Hypothalamus (tissue), 51 donors: ENCODE measurements around the gene DNM3.
"Not testable (repeated sequence)": the region's sequence is repeated elsewhere in the genome, so short reads cannot be mapped to it uniquely, and the experiment has no call there.

ENCODE experiments used
- DNase-seq, 51 donors: peaks; one replicate each; lab custom pipeline; 2025; lab: John Stamatoyannopoulos, UW

The DNM3 gene

GRCh38 chr1:172293429-172293828 lies 452.1 kb downstream of the DNM3 start:
- DNase-seq, result no peak

- no peak for DNase-seq
These were observed 456.8 kb downstream of the DNM3 start for GRCh38 chr1:172298141-172298540.

- no peak for DNase-seq
These were observed 457.6 kb downstream of the DNM3 start for GRCh38 chr1:172298911-172299310.

- DNase-seq, result no peak
These were observed 458.2 kb downstream of the DNM3 start for GRCh38 chr1:172299515-172299914.

GRCh38 chr1:172307508-172307907 lies 466.2 kb downstream of the DNM3 start:
- DNase-seq, result not testable (repeated sequence)

GRCh38 chr1:172308142-172308541 lies 466.8 kb downstream of the DNM3 start:
- DNase-seq, result no peak

GRCh38 chr1:172308577-172308976 lies 467.3 kb downstream of the DNM3 start:
- DNase-seq, result no peak

GRCh38 chr1:172320733-172321132 lies 479.4 kb downstream of the DNM3 start:
- no peak for DNase-seq

GRCh38 chr1:172321451-172321850 lies 480.2 kb downstream of the DNM3 start:
- DNase-seq, result no peak

- DNase-seq, result peak in 1 of 51 donors; percentile 2
These were observed 481.1 kb downstream of the DNM3 start for GRCh38 chr1:172322219-172323061.

- no peak for DNase-seq
These were observed 482.4 kb downstream of the DNM3 start for GRCh38 chr1:172323686-172324085.

GRCh38 chr1:172324086-172324485 lies 482.8 kb downstream of the DNM3 start:
- DNase-seq, result no peak

GRCh38 chr1:172324761-172325160 lies 483.5 kb downstream of the DNM3 start:
- DNase-seq, result no peak

GRCh38 chr1:172325531-172325930 lies 484.2 kb downstream of the DNM3 start:
- DNase-seq, result no peak

GRCh38 chr1:172326136-172326535 lies 484.8 kb downstream of the DNM3 start:
- no peak for DNase-seq

GRCh38 chr1:172328266-172328665 lies 487.0 kb downstream of the DNM3 start:
- DNase-seq, result no peak

GRCh38 chr1:172332230-172332629 lies 490.9 kb downstream of the DNM3 start:
- DNase-seq, result no peak

- DNase-seq, result no peak
These were observed 494.1 kb downstream of the DNM3 start for GRCh38 chr1:172335377-172335776.

- no peak for DNase-seq
These were observed 497.0 kb downstream of the DNM3 start for GRCh38 chr1:172338295-172338735.

GRCh38 chr1:172339842-172340241 lies 498.5 kb downstream of the DNM3 start:
- no peak for DNase-seq

- DNase-seq, result no peak
These were observed 499.2 kb downstream of the DNM3 start for GRCh38 chr1:172340520-172340919.

GRCh38 chr1:172341697-172342096 lies 500.4 kb downstream of the DNM3 start:
- DNase-seq, result no peak
